HG02571 (cell line): Measurements from ENCODE around the gene SLC4A1AP.

Source experiments
- ATAC-seq: cut with Tn5 transposase; IDR thresholded peaks from one replicate; pipeline ENCODE4 v1.9.1; 2021; ENCODE audit warnings: mild to moderate bottlenecking, moderate library complexity; ENCODE audit not compliant: unreplicated experiment

Gene SLC4A1AP

DNA sequence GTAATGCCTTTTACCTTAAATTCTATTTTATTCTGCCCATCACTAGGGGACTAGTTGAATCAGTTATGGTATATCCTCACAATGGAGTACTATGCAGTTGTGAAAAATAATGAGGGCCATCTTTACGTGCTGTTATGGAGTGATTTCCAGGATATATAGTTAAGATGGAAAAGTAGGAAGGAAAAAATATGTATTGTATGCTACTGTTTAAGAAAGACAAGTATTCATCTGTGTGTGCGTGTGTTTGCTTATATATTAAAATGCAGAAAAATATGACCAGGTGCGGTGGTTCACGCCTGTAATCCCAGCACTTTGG lies 75.3 kb downstream of the SLC4A1AP start:
- ATAC-seq, result no peak

DNA sequence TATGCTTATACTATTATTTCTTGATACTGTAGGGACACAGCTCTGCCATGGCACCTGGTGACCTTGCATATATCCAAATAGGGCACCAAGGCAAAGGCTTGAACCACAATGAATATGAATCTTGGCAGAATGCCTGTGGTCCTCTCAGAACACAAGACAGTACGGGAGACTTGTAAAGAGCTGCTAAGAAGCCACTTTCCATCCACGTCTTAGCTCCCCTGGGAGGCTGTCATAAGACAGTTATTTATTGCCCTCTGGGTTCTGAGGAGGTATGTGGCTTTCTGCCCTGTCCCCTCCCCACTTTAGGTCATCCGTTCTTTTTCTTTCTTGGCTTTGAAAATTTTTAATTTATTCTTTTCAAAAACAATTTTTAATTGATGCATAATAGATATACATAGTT lies 78.0 kb downstream of the SLC4A1AP start:
- no peak for ATAC-seq

DNA sequence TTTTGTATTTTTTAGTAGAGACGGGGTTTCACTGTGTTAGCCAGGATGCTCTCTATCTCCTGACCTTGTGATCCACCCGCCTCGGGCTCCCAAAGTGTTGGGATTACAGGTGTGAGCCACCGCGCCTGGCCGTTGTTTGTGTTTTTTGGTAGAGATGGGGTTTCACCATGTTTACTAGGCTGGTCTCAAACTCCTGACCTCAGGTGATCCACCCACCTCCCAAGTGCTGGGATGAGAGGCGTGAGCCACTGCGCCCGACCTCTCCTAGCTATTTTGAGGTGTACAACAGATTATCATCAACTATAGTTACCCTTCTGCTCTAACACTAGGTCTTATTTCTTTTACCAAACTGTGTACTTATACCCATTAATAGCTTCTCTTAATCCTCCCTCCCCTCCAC lies 78.9 kb downstream of the SLC4A1AP start:
- ATAC-seq, result no peak
